ENCODE data around the gene PJA2. TPM values are rescaled to one million over a fixed set of nuclear protein-coding genes. Genes with fewer than 3 reads are reported as not detected.
A peak's percentile ranks its signal among the peaks of the same experiment; 100 is the strongest.

The PJA2 gene
- total RNA-seq, 4 donors from 2014 or later, result 37.6 to 64.9 (median 58.7) TPM

- Histone ChIP-seq H3K9me3 (no peaks in the 10 kb centered on the region), H3K27ac (peak overlapping the region in 1 of 4 donors; percentile 16), H3K4me3 (no peak overlapping the region), H3K27me3 (no peaks in the 10 kb centered on the region), H3K4me1 (peaks cover 10 to 27% of the 10 kb centered on the region in 2 donors), H3K36me3 (peaks cover 5 to 15% of the 10 kb centered on the region in 2 donors)
- DNase-seq (no peak), ATAC-seq (peak in 1 of 2 donors; percentile 73)
- in situ Hi-C loops (cut with MboI; ENCODE audit: low sequenced_read_pairs in 4 of 4) (no loop called here), intact Hi-C loops (cut with DNase I; ENCODE audit: low total_unique reads) (no loop called here)
- TF ChIP-seq POLR2A (IDR thresholded peaks at IDR 0.05) (no peak), CTCF (IDR thresholded peaks at IDR 0.05 in 4 of 5, conservative IDR thresholded peaks at IDR 0.05 in 1 of 5) (no peak)
These were observed 64.1 kb downstream of the PJA2 start for GRCh38 chr5:109345699-109346098.

DNA sequence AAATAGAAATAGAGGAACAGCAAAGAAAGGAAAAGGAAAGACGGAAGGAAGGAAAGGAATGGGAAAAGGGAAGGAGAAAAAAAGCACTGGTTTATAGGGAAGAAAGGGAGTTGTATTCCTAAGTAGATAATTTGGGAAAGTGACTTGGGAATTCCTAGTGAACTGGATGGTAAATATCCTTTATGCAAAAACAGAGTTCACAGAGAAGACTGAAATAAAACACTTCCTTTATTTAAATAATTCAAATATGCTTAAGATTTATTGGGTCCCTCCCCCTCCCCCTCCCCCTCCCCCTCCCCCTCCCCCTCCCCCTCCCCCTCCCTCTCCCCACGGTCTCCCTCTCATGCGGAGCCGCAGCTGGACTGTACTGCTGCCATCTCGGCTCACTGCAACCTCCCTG, 69.4 kb downstream of the PJA2 start:
- Histone ChIP-seq H3K9me3 (no peaks in the 10 kb centered on the region), H3K4me3 (no peak overlapping the region), H3K4me1 (peaks cover 0 to 6% of the 10 kb centered on the region in 2 donors), H3K27ac (no peak overlapping the region), H3K36me3 (peaks cover 5 to 21% of the 10 kb centered on the region in 2 donors), H3K27me3 (no peaks in the 10 kb centered on the region)
- DNase-seq (no peak), ATAC-seq (no peak)
- no peak for TF ChIP-seq CTCF (IDR thresholded peaks at IDR 0.05 in 4 of 5, conservative IDR thresholded peaks at IDR 0.05 in 1 of 5)
- TF ChIP-seq POLR2A (IDR thresholded peaks at IDR 0.05), result no peak
- intact Hi-C loops (cut with DNase I; ENCODE audit: low total_unique reads), result no loop called here
- in situ Hi-C loops (cut with MboI; ENCODE audit: low sequenced_read_pairs in 4 of 4), result no loop called here

DNA sequence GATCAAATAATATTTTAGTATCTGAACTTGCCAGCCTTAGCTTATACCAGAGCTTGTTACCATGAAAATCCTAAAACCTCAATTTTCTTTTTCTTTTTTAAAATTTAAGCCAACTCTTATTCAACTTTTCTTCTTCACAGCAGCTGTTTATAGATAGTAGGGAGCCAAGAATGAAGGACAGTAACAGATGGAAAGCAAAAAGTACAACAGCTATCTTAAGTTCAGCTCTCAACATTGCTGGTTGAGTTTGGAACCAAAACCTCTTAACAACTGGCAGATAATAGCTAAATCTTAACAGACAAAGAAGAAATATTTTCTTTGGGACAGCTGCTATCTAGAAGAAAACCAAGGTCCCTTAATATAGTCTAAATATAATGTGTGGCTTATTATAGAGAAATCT, 74.7 kb downstream of the PJA2 start:
- no peak overlapping the region for H3K27ac ChIP-seq
- TF ChIP-seq POLR2A (IDR thresholded peaks at IDR 0.05) (no peak), CTCF (IDR thresholded peaks at IDR 0.05 in 4 of 5, conservative IDR thresholded peaks at IDR 0.05 in 1 of 5) (no peak)
- peak in 1 of 2 donors; percentile 47 for ATAC-seq

DNA sequence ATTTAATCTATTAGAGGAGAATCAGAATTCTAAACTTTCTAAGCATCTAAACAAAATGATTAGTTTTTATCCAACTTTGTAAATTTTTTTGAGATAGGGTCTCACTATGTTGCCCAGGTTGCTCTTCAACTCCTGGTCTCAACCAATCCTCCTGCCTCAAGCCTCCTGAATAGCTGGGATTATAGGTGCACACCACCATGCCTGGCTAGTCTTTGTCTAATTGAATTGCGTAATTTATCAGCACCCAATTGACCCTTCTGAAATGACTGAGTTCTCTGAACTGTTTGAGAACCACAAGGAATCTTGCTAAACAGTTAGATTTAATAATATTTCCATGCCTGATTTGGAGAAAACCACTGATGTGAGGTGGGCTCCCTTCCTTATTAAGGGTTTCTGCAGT, 75.7 kb downstream of the PJA2 start:
- Histone ChIP-seq H3K27me3 (no peaks in the 10 kb centered on the region), H3K36me3 (peaks cover 0 to 10% of the 10 kb centered on the region in 2 donors), H3K9me3 (no peaks in the 10 kb centered on the region), H3K4me1 (peaks cover 0 to 12% of the 10 kb centered on the region in 2 donors), H3K4me3 (no peak overlapping the region), H3K27ac (no peak overlapping the region)
- ATAC-seq (no peak), DNase-seq (no peak)
- TF ChIP-seq CTCF (IDR thresholded peaks at IDR 0.05 in 4 of 5, conservative IDR thresholded peaks at IDR 0.05 in 1 of 5), result no peak
- no peak for TF ChIP-seq POLR2A (IDR thresholded peaks at IDR 0.05)
- intact Hi-C loops (cut with DNase I; ENCODE audit: low total_unique reads) (no loop called here), in situ Hi-C loops (cut with MboI; ENCODE audit: low sequenced_read_pairs in 4 of 4) (no loop called here)

More for the DNA sequence above, 74.7 kb downstream of the PJA2 start:
- no peaks in the 10 kb centered on the region for H3K9me3 ChIP-seq
- peaks cover 0 to 11% of the 10 kb centered on the region in 2 donors for H3K4me1 ChIP-seq
- in situ Hi-C loops (cut with MboI; ENCODE audit: low sequenced_read_pairs in 4 of 4) (no loop called here), intact Hi-C loops (cut with DNase I; ENCODE audit: low total_unique reads) (no loop called here)
- no peak overlapping the region for H3K4me3 ChIP-seq
- DNase-seq, result no peak
- H3K36me3 ChIP-seq, result peaks cover 0 to 10% of the 10 kb centered on the region in 2 donors
- no peaks in the 10 kb centered on the region for H3K27me3 ChIP-seq
